Fibroblast of peridontal ligament (primary cell): Measurements from ENCODE around the gene XPOT.

Experiments used
- DNase-seq: peaks from one replicate; pipeline ENCODE4 v3.0.0-alpha.2; 2010; ENCODE audit errors: extremely low read depth

Gene XPOT

GRCh38 chr12:64418209-64418608 lies 14.0 kb downstream of the XPOT start:
- DNase-seq, result no peak

DNA sequence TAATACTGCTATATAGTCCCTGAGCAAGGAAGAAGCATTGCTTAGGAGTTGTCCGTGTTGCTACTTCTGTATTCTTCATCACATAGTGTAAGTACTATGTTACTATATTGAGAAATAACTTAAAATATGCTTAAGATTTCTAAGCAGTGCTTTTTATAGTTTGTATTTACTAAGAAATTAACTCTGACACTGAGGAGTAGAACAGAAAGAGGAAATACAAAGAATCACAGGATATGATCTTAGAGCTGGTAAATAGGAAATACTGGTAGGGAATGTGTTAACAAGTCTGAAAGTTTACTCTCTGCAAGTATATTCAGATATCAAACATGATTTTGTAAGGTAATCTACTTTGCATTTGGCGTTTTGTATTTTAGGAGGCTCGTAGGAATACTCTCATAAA lies 15.5 kb downstream of the XPOT start:
- no peak for DNase-seq

DNA sequence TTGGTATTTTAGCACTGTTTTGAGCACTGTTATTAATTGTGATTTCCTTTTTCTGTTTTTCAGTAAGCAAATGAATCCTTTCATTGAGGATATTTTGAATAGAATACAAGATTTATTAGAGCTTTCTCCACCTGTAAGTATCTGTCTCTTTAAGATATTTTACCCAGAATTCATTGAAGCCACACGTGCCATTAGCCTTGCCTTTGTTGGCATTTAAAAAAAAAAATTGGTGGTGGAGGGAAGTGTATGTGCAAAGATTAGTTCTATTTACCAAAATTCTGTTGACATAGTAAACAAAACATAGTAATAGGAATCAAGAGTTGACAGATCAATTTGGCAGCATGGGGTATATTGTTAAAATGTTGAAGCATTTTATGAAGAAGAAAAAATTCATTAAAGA lies 23.8 kb downstream of the XPOT start:
- DNase-seq, result no peak

DNA sequence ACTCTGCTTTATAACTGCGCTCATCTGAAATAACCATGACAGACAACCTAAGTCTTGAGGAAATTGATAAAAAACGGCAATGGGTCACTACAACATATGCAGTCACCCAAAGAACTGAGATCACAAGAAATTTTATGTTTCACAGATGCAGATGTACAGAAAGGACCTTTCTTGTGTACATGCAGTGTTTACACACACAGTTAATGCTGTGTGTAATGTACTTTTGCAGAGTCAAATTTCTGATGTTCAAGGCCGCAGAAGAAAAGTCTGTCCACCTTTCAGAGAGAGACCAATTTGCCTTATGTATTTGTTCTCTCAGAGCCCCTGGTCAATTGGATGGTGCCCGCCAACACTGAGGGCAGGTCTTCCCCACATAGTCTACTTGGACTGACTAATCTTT lies 24.8 kb downstream of the XPOT start:
- DNase-seq, result no peak

GRCh38 chr12:64430886-64431285 lies 26.7 kb downstream of the XPOT start:
- DNase-seq, result no peak

- peak; percentile 19 for DNase-seq
Measured at GRCh38 chr12:64431791-64432190, 27.6 kb downstream of the XPOT start.

GRCh38 chr12:64433915-64434314 lies 29.7 kb downstream of the XPOT start:
- no peak for DNase-seq

- DNase-seq, result no peak
Measured at GRCh38 chr12:64440100-64440499, 35.9 kb downstream of the XPOT start.

GRCh38 chr12:64445490-64445889 lies 41.3 kb downstream of the XPOT start:
- DNase-seq, result no peak

DNA sequence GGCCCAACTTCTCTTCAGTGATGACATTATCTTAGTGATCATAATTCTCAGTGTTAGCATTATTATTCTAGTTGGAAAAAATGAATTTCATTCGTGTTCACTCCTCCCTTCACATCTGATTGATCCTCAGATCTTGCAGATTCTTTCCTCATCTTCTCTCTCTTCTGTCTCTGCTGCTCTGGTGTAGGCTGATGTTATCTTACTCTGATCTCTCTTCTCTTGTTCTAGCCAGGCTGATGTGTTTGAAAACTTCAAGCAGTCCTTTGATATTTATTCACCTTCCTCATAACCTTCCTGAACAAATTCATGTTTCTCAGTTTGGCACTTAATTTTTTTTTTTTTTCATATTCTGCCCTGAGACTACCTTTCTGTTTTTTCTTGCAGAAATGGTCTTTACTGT lies 42.1 kb downstream of the XPOT start:
- DNase-seq, result no peak

GRCh38 chr12:64450057-64450640 lies 46.0 kb downstream of the XPOT start:
- no peak for DNase-seq

GRCh38 chr12:64450711-64451486 lies 46.7 kb downstream of the XPOT start:
- DNase-seq, result peak; percentile 25

GRCh38 chr12:64451687-64452558 lies 47.7 kb downstream of the XPOT start, which contains the start of gene TBK1:
Gene TBK1 (plus strand): TSS chr12:64452120. CDS start chr12:64455871, 3,751 bp downstream.
- DNase-seq, result peak; percentile 77

DNA sequence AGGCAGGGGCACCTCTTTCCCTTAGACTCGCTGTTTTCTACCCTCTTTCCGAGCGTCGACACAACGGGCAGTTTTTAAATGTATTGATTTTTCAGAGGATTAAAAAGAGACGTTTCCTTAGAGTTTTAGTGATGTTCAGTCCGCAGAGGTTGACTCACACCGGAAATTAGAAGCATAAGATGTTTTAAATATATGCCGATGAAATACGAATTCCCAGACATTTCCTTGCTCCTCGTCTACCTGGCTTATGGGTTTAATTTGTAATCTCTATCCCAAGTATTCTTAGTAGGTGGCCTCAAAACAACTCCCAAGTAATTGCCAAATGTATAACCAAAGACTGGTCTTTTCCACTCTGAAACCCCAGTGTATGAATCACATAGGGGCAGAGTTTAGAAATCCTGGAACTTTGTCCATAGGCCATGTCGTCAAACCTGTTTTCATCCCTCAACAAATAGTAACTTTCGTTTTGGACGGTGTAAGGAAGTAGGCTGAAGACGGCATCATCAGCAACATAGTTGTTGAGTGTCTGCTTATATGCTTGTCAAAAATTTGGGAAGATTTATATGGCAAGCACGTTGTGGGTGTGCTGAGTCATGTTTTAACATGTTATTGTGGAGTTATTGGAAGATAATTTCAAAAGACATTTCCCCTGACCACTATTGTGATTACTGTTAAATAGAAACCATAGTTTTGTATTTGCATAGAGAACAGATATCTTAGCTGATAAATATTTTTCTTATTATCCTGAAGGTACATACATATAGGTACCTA lies 48.6 kb downstream of the XPOT start:
- DNase-seq, result peak; percentile 91

DNA sequence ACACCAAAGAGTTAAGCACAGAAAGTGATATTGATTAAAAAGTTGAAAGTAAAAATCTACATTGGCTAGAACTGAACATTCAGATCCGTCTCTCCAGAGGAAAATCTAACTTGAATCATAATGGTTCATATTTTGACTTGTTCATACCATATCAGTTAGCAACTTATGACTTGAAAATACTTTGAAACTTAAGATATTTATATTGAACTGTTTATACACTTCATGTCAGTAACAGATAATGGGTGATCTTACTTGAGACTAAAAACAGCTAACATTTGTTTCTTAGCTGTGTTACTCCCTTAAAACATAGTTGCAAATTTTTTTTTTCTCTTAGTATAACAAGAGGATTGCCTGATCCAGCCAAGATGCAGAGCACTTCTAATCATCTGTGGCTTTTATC lies 51.3 kb downstream of the XPOT start:
- no peak for DNase-seq

- DNase-seq, result no peak
Measured at GRCh38 chr12:64456119-64456518, 51.9 kb downstream of the XPOT start.

GRCh38 chr12:64457032-64457431 lies 52.8 kb downstream of the XPOT start:
- DNase-seq, result no peak

GRCh38 chr12:64457466-64457865 lies 53.3 kb downstream of the XPOT start:
- no peak for DNase-seq

- DNase-seq, result no peak
Measured at GRCh38 chr12:64457923-64458322, 53.7 kb downstream of the XPOT start.

- peak; percentile 15 for DNase-seq
Measured at GRCh38 chr12:64459394-64459891, 55.3 kb downstream of the XPOT start.

DNA sequence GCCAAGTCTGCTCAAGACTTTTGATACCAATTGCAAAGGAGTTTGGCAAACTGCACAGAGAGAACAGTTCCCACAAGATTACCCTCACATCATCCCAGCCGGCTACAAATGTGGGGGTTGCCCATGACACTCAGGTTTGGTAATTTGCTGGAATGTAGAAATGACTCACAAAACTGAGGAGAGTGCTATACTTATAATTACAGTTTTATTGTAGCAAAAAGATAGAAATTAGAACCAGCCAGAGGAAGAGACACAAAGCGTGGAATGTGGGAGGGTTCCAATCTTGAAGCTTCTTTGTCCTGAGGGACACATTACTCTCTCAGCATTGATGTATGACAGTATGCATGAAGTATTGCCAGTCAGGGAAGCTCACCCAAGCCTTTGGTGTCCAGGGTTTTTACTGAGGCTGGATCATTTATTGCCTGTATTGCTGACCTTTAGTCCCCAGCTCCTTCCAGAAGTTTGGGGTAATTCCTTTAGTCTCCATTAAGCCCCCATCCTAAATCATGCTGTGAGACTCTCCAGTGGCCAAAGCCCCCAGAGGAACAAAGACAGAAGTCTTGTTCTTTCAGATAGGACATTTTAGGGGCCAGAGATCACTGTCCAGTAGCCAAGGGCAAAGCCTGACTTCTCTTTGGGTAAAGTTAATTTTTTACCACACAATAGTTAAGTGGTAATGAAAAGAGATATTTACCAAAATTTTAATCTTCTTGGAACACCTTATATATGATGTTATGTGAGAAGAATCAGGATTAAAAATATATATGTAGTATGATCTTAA lies 57.6 kb downstream of the XPOT start:
- DNase-seq, result peak; percentile 77
